ENCODE results near the gene CORO2A.
A peak's percentile ranks its signal among the peaks of the same experiment; 100 is the strongest.
"Not testable (repeated sequence)": the region's sequence is repeated elsewhere in the genome, so short reads cannot be mapped to it uniquely, and the experiment has no call there.

Gene CORO2A

DNA sequence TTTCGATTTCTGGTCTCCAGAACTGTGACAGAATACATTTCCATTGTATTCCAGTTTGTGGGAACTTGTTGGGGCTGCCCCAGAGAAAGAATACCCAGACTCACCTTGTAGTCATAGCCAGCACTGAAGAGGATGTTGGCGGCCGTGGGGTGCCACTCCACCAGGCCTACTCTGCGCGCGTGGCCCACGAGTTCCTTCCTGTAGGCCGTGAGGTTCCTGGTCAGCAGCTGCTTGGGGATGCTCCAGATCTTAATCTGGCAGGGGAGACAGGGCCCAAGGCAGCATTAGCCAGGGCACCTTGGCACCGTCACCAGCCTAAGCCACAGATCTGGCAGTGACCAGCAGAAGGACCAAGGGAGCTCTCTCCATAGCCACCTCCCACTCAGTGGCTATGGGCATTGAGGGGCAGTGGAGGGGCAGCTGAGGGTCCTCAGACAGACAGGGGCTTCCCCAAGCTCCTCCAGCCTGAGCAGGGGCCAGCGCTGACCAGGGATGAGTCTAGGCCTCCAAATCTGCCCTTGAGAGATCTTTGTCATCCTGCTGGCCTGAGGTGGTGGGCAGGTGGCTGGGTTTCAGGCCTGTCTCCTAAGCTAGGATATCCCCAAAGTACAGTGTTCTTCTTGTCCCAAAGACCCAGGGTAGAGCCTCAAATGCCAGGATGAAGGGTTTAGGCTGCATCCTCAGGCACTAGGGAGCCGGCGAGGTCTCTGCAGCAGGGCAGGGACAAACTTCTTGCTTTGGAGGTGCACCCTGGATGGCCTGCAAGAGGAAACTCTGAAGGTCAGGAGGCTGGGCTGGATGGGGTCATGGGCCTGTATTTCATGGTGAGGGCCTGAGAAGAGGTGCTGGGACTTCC, 57.5 kb downstream of the CORO2A start:
- no peak for DNase-seq

DNA sequence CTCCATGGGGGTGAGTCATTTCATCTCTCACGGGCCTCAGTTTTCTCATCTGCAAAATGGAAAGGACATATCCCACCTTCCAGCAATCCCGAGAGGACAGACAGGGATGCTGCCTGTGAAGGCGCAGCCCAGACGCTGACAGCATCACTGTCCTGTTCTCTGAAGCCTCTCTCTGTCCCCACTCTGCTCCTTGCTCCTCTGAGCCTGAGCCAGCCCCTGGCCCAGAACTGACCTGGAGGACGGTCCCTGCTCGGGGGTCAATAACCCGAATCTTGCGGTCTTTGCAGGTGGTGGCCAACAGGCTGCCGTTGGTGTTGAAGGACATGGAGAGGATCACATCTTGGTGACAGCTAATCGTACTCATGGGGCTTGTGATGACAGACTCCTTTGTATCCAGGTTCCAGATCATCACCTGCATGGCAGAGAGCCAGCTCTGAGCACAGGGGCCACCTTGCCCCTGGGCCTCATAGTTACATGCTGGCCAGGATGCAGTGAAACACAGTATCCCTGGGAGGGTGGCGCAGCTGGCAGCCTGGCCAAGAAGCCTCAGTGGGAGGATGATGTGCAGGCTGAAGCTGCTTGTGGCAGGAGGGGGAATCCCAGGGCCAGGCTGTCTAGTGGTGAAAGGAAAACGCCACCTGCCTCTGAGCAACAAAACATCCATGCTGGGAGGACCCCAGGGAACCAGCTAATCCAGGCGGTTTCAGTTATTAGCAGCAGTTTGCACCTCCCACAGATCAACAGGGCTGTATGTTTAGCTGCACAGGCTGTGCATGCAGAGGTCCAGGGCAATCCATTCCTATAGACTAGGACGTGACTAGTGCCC, 59.4 kb downstream of the CORO2A start:
- no peak for DNase-seq

DNA sequence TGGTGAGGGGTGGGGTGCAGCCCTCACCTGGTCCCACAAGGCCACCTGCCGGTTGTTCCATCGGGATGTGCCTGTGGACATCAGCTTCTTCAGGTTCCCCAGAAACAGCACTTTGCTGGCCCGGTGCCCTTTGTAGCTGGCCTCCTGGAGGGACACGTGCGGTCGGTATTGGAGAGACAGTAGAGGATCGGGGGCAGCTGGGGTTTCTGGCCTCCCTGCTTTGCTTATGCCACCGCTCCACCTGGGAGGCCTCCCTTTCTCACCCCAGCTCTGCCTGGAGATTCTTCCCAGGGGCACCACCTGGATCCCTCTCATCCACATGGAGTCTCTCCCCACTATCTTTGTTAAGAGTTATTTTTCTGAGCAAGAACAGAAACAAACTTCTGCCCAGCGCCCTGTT, 60.3 kb downstream of the CORO2A start:
- DNase-seq: no peak

DNA sequence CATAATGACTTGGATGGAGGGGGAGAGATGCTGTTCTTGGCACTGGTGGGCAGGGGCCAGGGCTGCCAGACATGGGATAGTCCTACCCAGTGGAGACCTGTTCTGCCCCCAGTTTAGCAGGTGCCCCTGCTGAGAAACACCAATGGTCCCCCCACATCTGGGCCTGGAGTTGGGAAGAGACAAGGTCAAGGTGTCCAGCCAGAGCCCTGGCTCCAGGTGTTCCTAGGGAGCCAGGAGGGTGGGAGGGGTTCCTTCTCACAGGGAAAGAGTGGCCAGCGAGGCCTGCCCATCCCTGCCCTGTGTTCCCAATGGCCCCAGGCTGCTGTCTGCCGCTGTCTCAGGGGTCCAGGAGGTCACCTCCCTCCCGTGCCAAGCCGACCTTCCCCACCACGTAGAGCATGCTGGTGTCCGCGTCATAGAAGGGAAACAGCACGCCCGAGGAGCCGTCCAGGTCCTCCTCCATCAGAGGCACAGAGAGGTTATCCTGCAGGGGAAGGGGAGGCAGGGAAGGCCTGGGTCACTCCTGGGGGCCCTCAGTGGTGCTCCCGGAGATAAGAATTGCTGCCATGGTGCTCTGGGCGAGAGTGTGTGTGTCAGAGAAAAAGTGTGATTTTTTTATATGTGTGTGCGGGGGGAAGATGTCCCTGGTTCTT, 61.7 kb downstream of the CORO2A start:
- DNase-seq: no peak

DNA sequence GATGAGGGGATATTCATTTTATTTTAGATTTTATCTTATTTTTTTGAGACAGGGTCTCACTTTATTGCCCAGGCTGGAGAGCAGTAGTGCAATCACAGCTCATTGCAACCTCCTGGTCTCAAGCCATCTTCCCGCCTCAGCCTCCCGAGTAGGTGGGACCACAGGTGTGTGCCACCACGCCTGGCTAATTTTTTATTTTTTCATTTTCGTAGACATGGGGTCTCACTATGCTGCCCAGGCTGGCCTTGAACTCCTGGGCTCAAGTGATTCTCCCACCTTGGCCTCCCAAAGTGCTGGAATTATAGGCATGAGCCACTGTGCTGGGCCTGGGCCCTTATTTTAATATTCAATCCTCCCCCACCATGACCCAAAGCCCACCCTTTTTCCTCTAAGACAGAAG, 62.4 kb downstream of the CORO2A start:
- DNase-seq: not testable (repeated sequence)

DNA sequence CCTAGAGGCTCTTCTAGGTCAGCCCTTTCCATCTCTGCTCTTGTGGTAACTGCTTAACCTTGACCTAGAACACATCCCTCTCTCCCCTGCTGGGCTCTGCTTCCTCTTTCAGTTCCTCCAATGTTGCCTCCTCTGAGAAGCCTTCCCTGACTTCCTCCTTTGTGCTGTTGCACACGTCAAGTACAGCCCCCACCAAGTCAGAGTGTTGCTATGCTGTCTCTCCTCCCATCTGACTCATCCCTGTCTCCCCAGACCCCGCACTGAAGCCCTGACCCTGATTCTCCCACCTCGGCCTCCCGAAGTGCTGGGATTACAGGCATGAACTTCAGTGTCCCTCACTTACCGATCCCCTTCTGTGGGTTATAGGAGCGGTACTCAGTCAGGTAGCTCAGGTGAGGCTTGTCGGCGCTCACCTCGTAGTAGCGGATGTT, 63.0 kb downstream of the CORO2A start:
- DNase-seq: peak; percentile 85

DNA sequence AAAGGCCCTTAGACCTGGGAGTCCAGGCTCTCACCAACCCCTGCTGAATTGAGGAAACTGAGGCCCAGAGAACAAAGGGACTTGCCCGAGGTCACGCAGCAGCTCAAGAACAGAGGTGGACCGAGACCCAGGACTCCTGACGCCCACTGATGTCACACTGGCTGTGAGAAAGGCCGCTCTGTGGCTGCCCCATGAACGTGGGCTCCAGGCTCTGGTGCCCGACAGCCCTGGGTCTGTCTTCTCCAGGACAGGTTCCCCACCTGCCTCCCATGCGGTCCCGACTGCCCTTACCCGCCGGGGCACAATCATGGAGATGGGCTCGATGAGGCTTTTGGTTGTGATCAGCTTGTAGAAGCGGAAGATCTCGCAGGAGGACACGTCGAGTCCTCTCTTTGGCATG, 64.1 kb downstream of the CORO2A start:
- DNase-seq: no peak

DNA sequence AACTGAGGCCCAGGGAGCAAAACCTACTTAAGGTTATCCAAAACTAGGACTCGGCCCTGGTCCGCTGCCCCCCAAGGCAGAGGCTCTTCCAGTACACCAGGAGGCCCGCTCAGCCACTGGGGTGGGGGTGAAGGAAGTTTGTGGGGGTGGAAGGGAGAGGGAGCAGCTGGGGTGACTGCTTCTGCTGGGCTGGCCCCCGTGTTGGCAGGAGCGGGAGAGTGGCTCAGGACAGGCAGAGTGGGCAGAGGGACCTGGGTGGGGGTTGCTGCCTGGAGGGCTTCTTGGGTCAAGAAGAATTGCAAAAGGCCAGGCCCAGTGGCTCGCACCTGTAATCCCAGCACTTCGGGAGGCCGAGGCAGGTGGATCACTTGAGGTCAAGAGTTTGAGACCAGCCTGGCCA, 65.2 kb downstream of the CORO2A start:
- no peak for DNase-seq

DNA sequence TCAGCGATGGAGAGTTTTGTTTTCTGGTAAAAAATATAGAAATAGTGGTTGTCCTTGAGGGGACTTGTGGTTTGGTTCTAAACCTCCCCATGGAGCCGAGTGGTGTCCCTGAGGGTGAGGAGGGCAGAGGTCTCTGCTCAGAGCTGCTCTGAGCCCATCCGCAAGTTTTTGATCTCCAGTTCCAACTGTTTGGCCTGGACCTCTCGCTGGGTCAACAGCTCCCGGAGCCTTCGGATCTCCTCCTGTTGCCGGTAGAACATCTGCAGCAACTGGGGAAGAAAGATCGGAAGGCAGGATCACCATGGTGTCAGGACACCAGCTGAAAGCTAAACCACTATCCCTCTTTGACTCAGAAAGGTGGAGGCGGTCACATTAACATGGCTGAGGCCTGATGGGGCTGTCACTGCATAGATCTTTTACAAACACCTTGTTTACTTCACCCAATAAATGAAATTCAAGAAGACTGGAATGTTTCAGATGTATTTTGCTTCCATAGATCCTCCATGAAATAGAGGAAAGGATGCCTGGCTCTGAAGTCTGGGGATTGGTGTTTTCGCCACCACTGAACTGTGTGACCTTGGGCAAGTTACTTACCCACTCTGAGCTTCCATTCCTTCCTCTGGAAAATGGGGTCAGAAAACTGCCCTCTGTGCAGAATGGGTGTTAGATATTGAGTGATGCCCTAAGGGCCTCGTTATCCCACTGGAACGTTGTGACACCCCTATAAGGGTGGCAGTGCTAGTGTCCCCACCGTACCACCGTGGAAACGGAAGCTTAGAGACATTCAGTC, 67.6 kb downstream of the CORO2A start:
- no peak for DNase-seq

DNA sequence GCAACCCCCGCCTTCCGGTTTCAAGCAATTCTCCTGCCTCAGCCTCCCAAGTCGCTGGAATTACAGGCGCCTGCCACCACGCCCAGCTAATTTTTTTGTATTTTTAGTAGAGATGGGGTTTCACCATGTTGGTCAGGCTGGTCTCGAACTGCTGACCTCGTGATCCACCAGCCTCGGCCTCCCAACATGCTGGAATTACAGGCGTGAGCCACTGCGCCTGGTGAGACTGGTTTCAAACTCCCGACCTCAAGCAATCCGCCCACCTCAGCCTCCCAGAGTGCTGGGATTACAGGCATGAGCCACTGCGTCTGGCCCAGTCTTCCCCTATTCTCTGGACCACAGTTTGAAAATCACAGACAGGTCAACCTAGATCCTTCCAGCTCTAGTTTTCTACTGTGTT, 68.3 kb downstream of the CORO2A start:
- not testable (repeated sequence) for DNase-seq

DNA sequence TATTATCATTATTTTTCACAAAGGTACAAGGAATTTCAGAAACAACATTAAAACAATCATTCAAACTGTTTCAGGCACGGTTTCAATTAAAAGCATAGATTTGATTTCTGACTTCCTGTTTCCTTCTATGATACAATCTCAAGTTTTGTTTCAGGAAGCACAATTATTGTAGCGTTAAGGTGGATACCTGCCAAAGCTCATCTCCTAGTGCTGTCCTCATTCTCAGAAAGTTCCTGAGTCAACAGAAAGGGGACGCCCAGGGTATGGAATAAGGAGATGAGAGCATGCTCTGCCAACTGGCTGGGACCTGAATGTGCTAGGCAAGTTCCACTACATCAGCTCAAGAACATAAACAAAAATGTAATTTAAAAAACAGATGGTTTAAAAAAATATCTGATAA, 71.4 kb downstream of the CORO2A start:
- DNase-seq: no peak

DNA sequence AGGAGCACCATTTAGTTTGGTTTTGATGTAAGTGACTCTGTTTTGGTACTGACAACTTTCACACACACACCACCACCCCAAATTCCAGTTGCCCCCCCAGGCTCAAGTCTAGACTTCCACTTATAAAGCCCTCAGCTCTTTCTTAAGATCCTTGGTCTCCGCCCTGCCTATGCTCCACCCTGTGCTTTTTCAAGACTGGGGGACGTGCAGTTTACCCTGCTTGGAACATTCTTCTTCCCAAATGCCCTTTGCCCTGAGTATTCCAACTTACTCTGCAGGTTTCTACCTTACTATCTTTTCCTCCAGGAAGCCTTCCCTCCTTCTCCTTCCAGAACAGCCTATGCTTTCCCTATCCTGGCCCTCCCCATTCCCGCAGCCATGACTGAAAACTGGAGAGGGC, 72.0 kb downstream of the CORO2A start:
- no peak for DNase-seq

DNA sequence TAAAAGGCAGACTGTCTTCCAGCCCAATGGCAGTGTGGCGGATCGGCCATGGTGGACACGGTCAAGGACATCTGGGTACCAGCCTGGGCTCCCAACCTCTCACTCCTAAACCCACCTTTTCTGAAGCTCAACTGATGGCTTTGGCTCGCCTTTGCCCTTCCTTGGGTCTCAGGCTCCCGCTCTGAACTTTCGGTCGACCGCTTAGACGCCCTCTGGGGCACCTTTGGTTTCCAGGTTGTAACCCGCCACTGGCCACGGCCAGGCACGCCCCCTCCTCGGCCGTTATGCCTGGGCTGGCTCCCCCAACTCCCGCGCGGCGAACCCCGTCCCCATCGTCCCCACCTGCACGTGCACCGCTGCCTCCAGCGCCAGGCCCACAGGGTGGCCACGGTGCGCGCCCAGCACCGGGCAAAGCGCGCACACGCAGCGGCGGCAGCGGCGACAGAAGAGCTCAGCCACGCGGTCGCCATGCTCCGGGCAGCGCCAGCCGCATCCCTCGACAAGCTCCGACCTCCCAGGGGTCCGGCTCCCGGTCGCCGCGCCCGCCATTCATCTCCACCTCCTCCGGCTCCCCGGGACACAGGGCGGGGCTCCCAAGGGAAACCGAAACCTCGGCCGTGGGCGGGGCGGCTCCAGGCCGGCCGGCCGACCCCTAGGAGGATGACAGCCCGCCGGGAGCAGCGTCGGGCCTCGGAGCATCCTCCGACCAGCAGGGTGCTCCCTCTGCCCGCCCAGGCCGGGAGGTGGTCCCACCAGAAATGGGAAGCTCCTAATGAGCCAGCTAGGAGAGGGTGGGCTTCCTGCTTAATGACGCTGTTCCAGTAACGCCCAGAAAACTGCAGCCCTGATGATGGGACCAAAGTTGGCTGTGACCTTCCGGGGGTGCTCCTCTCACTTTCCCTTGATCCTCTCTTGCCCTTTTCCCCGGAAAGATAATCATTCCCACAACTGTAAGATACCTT, 73.5 kb downstream of the CORO2A start, which contains the start of gene TRIM14:
Gene TRIM14 (minus strand): TSS at position 583 of the 962 bp plus-strand sequence. CDS start 34 bp downstream, at position 549.
- no peak for DNase-seq

DNA sequence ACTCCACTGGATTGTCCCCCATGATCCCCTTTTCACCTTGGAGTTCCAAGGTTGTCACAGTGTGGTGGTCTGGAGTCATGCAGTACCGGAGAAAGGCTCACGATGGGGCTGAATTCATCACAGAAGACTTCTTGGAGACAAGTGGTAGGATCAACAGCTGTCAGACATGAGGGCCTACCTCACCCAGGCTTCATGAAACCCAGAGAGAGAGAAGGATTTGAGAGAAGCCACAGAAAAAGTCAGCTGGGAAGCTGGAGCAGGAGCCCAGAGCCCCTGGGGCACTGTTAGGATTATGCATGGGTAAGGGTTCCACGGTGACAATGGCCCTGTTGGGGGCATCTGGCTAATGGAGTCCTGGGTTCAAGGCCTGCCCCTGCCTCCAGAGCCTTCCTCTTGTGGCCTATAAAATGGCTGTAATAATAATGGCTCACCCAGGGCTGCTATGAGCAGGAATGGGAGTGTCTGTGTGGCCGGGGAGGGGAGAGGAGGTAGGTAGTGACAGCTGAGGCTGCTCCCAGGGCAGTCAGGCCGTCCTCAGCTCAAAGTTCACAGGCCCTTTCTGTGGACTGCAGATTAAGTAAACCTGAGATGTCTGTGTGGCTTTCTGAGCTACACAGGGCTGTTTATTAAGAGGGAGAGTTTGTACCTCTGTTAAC, 74.3 kb downstream of the CORO2A start:
- no peak for DNase-seq

DNA sequence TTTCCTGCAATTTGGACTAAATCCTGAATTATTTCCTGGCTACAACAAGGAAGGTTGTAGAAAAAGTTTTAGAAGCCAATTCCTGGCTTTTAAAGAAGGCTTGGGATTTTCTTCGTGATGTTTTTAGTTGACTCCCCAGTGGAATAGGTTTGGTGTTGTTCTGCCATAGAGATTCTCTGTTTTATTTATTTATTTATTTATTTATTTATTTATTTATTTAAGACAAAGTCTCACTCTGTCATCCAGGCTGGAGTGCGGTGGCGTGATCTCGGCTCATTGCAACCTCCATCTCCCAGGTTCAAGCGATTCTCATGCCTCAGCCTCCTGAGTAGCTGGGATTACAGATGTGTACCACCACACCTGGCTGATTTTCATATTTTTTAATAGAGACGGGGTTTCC, 75.3 kb downstream of the CORO2A start:
- DNase-seq: not testable (repeated sequence)

DNA sequence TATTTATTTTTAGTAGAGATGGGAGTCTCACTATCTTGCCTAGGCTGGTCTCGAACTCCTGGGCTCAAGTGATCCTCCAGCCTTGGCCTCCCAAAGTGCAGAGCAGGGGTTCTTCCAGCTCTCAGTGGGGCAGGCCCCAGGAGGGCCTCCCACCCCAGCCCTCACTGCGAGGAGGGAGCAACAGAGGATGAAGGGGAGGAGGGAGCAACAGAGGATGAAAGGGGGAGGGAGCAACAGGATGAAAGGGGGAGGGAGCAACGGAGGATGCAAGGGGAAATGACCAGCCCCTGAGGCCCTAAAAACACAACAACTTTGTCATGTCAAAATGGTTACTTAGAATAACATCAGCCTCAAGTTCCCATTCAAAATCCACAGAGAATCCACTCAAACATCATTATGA, 83.4 kb downstream of the CORO2A start:
- DNase-seq: no peak

DNA sequence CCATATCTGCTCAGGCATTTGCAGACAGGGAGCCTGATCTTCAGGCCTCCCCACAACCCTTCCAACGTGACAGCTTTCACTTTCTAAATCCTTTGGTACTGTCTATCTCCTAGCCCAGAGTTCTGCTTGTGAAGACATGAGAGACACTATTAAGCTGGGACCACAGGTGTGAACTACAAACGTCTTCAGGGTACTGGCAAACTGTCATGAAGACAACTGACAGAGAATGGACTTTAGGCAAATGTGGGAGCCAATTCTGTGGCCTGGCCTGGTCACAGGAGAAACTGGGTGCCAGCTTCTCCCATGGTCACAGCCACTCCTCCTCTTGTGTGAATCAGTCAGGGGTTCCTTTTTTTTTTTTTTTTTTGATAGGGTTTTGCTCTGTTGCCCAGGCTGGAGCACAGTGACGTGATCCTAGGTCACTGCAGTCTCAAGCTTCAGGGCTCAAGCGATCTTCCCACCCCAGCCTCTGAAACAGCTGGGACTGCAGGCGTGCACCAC, 83.9 kb downstream of the CORO2A start:
- DNase-seq: no peak

DNA sequence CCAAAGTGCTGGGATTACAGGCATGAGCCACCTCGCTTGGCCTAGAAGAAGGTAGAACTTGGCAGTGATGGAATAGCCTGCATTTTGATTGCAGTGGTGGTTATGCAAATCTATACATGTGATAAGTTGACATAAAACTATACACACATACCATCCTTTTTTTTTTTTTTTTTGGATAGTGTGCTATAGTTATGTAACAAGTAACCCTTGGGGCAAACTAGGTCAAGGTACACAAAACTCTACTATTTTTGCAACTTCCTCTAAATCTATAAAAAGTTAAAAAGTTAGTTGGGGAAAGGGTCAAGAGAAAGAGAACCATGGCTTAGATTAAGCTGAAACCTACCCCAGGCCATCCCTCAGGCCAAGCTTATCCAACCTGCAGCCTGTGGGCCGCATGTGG, 84.5 kb downstream of the CORO2A start:
- DNase-seq: no peak

DNA sequence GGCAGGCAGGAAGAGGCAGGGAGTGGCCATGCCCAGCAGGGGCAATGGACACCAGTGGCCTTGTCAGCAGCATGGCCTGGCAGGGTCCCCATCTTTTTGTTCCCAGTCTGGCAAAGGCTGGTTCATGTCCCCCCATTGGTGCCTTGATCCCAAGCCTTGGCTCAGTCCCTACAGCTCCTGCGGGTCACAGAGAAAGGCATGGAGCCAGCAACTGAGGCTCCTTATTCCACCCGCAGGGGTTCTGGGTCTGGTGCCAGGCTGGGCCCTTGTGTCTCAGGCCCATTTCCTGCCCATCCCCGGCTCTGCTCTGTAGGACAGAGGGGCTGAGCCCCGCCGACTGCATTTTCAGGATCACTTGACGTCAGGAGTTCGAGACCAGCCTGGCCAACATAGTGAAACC, 87.4 kb downstream of the CORO2A start:
- no peak for DNase-seq

DNA sequence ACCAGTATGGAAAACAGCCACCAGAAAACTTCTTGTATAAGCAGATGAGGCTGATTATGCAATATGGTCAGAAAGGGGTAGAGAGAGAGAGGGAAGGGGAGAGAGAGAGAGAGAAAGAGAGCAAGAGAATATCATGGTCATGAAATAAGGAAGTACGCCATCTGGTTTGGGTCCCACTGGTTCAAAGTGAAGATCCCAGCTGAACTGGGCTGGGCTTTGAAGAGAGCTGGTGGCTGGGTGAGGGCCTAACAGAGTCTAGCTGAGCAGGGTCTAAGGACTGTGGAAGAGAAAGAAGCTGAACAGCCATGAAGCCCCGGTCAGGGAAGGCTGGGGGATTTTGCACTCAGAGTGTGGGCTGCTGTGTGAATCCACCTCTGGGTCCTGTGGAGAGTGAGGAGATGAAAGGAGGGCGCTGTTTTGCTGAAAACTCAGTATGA, 88.0 kb downstream of the CORO2A start:
- DNase-seq: peak; percentile 73

DNA sequence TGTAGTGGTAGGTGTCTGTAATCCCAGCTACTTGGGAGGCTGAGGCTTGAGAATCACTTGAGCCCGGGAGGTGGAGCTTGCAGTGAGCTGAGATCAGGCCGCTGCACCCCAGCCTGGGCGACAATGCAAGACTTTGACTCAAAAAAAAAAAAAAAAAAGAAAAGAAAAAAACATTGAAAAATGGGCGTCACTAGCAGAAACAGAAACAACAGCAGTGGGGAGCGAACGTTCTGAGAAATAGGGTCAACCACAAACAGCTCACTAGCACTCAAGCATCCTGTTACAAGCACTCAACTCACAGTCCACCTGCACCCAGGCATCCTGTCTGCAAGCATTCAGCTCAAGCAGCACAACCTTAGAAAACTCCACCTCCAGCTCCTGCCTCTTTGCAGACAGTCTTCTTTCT, 90.6 kb downstream of the CORO2A start:
- DNase-seq: no peak
